Glomerular visceral epithelial cell (primary cell): ENCODE data around the gene SNORC.

Source experiments
- DNase-seq: peaks from one replicate; pipeline ENCODE4 v3.0.0-alpha.2; 2016; ENCODE audit errors: extremely low spot score

SNORC gene

DNA sequence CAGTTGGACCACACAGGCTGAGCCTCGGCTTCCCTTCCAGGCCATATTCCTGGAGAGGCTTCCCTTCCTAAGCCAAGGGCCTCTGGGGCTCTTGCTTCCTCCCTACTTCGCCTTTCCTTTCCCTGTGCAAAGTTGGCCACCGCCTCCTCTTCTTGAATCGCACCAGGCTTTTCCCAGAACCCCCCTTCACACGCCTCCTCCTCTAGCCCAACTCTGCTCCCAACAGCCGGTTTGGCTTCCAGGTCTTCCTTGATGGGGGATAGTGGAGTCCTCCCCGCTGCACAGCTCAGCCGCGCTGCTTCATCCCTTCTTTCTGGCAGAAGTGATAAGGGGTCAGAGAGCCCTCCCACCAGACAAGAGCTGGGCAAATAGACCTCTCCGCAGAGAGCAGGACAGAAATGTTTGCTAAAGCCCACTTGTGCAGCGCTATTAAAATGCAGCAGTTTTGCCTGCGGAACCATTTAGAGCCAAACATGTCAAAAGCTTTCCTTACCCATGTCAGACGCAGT lies 56.4 kb downstream of the SNORC start:
- no peak for DNase-seq

DNA sequence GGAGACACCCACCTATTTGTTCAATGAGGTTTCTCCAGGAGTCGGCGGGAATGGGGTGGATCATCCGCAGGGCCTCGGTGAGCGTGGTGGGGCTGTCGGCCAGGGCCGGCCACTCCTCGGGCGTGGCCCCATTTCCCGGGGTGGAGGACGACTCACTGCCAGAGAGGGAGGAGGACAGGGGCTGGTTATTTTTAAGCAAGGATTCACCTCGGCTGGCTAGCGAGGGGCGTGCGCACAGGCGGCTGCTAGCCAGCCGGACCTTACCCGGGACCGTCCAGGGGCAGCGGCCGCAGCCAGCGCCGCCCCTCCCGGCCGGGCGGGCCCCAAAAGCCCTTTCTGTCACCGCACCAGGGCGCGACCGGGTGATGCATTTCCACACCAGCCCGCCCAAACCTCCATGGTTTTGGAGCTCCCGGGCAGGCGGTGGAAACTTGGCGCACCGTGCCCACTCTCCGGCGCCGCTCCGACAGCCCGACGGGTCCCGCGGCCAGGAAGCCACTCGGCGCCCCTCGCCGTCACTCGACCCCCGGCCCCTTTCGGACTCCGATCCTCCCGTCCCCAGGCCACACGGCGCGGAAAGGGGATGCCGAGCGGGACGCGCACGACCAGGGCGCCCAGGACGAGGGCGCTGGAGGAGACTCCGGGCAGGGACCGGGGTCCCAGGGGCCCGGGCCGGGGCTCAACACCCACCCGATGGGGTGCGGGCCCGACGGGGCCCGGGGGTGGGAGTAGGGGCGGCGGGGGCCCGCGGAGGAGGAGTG lies 57.1 kb downstream of the SNORC start:
- DNase-seq, result no peak

DNA sequence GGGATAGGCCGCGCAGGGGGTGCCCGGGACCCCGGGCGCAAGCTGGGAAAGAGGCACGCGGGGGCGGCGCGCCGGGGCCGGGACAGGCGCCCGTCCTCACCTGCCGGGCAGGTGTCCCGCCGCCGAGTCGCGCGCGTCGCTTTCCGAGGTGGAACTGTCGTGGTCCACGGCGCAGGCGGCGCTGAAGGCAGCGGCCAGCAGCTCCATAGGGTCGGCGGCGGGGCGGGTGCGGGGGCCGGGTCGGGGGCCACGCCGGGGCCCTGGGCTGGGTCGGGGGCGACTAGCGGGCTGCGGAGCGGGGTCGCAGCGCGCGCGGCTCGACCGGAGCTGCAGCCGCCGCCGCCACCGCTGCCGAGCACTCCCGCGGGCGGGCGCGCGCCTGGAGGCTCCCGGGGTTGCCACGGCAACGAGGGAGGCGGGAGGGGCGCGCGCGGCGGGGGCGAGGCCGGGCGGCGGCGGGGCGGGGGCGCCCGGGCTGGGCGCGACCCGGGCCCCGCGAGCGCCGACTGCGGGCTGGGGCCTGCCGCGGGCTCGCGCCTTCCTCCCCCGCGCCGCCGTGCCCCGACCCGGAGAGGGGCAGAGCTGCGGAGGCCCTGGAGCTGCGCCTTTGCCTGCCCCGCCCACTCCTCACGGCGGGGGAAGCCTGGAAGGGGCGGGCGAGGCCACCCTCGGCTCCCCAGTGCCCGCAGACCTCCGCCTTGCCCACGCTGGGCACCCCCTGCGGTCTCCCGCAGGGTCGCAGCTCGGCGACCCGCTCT lies 57.9 kb downstream of the SNORC start:
- DNase-seq, result no peak
